IPS-11a (cell line): ENCODE data around the gene PRDX4.
"Not testable (repeated sequence)": the region's sequence is repeated elsewhere in the genome, so short reads cannot be mapped to it uniquely, and the experiment has no call there.

Experiments used
- H3K4me3 ChIP-seq: one replicate; pipeline ENCODE4 v1.5.1; 2013; ENCODE audit warnings: low read depth, low read length, control low read depth

Gene PRDX4

GRCh38 chrX:23670528-23670927, 3.2 kb downstream of the PRDX4 start:
- no peak overlapping the region for H3K4me3 ChIP-seq

- H3K4me3 ChIP-seq = no peak overlapping the region
These were observed 5.8 kb downstream of the PRDX4 start for GRCh38 chrX:23673108-23673507.

GRCh38 chrX:23676486-23676885, 9.2 kb downstream of the PRDX4 start:
- not testable (repeated sequence) for H3K4me3 ChIP-seq

- H3K4me3 ChIP-seq = no peak overlapping the region
These were observed 24.9 kb downstream of the PRDX4 start for GRCh38 chrX:23692166-23692565.

GRCh38 chrX:23694606-23695005, 27.3 kb downstream of the PRDX4 start:
- no peak overlapping the region for H3K4me3 ChIP-seq

GRCh38 chrX:23699636-23700194, 32.4 kb downstream of the PRDX4 start:
- H3K4me3 ChIP-seq = no peak overlapping the region

DNA sequence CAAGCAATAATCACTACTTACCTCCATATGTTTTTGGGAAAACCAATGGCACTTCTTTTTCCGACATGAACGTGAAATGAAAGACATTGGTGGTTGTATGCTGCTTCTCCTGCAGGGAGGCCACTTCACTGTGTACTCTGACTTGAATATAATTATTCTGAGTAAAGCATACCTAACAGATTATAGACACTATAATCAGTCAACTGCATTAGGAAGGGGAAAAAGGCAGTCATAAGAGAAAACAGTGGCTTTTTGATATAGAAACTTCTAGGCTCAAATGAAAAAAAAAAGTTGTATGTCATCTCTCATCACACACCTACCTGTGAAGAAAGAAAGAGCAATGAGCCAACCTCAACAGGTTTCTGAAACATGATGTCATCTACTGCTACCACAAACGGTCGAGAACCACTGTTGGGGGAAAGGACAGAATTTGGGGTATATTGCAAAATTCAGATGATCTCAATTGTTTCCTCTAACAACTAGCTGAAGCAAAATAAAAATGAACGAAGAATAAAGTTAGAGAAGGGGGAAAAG, 37.4 kb downstream of the PRDX4 start:
- no peak overlapping the region for H3K4me3 ChIP-seq

DNA sequence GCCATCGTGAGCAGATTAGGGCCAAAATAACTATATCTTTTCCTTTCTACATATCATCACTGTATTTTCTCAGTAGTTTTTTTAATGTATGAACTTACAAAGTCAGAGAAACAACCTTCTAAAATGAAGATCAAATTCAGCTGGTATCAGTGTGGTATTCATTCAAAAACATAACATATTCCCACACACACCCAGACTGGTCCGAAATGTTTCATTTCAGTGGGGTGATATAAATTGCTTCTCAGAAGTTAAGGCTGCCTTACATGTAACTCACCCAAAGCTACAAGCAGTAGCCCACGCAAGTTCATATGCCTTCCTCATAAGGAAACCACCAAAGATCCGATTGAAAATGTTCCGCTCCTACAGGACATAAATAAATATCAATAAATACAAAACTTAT, 37.9 kb downstream of the PRDX4 start:
- H3K4me3 ChIP-seq = no peak overlapping the region

DNA sequence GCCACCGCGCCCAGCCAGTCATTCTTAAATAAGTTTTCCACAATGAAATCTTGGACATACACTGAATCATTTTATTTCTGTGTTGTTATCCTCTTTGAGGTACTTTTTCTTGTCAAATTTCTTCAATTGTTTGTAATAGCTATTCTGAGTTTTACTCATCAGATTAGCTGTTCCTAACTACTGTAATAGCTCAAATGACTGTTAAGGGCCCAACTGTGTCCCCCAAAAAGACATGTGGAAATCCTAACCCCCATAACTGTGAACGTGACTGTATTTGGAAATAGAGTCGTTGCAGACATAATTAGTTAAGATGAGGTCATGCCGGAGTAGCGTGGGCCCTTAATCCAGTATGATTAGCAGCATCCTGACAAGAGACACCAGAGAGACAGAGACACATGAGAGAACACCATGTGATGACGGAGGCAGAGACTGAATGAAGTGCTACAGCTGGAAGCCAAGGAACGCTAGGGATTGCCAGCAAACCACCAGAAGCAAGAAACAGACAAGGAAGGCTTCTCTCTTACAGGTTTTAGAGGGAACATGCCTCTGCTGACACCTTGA, 52.9 kb downstream of the PRDX4 start:
- no peak overlapping the region for H3K4me3 ChIP-seq

- H3K4me3 ChIP-seq = no peak overlapping the region
These were observed 58.9 kb downstream of the PRDX4 start for GRCh38 chrX:23726191-23726590.

DNA sequence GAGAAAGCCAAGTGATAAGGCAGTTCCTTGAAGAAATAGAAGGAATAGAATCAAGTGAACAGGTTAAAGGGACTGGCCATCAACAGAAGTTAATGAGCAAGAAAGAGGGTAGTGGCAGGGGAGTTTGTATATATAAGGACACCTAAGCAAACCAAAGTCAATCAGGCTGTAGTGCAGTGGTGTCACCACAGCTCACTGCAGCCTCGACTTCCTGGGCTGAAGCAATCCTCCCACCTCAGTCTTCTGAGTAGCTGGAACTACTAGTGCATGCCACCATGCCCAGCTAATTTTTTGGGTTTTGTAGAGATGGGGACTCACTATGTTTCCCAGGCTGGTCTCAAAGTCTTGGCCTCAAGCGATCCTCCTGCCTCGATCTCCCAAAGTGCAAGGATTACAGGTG, 59.9 kb downstream of the PRDX4 start:
- no peak overlapping the region for H3K4me3 ChIP-seq

- H3K4me3 ChIP-seq = no peak overlapping the region
These were observed 61.9 kb downstream of the PRDX4 start for GRCh38 chrX:23729214-23729613.

- H3K4me3 ChIP-seq = no peak overlapping the region
These were observed 64.7 kb downstream of the PRDX4 start for GRCh38 chrX:23731951-23732350.

GRCh38 chrX:23732704-23733103, 65.4 kb downstream of the PRDX4 start:
- H3K4me3 ChIP-seq = no peak overlapping the region
